ENCODE data around the gene SIGMAR1. TPM values are rescaled to one million over a fixed set of nuclear protein-coding genes. Genes with fewer than 3 reads are reported as not detected.

SIGMAR1 gene
- total RNA-seq, 1 experiment from 2014 or later, result 138 TPM

- H3K4me3 ChIP-seq (ENCODE audit: insufficient read depth, low read depth, low read length), result peak overlapping the region; percentile 69
- peak; percentile 90 for DNase-seq
- H3K27me3 ChIP-seq (ENCODE audit: control insufficient read depth, insufficient read depth, low read length), result no peaks in the 10 kb centered on the region
- H3K36me3 ChIP-seq (replicated peaks; ENCODE audit: control insufficient read depth, insufficient read depth, low read length), result peaks cover 2% of the 10 kb centered on the region; the same call in 1 of the 2 replicates
These were observed 26.9 kb upstream of the SIGMAR1 start for GRCh38 chr9:34664281-34665066.

GRCh38 chr9:34663303-34663605, 25.7 kb upstream of the SIGMAR1 start:
- DNase-seq, result no peak
- H3K27me3 ChIP-seq (ENCODE audit: control insufficient read depth, insufficient read depth, low read length), result no peaks in the 10 kb centered on the region
- H3K4me3 ChIP-seq (ENCODE audit: insufficient read depth, low read depth, low read length), result no peak overlapping the region
- H3K36me3 ChIP-seq (replicated peaks; ENCODE audit: control insufficient read depth, insufficient read depth, low read length), result no peaks in the 10 kb centered on the region; the same call in 1 of the 2 replicates

- Histone ChIP-seq H3K36me3 (replicated peaks; ENCODE audit: control insufficient read depth, insufficient read depth, low read length) (no peaks in the 10 kb centered on the region; the same call in 1 of the 2 replicates), H3K27me3 (ENCODE audit: control insufficient read depth, insufficient read depth, low read length) (no peaks in the 10 kb centered on the region), H3K4me3 (ENCODE audit: insufficient read depth, low read depth, low read length) (no peak within 1 kb of the TSS)
- DNase-seq, result no peak
These were observed 25.1 kb upstream of the SIGMAR1 start, which contains the start of gene CCL27 for GRCh38 chr9:34662526-34663302. Gene CCL27 (minus strand): TSS chr9:34662657. CDS start chr9:34662633, 24 bp downstream.

- H3K36me3 ChIP-seq (replicated peaks; ENCODE audit: control insufficient read depth, insufficient read depth, low read length), result no peaks in the 10 kb centered on the region
- H3K27me3 ChIP-seq (ENCODE audit: control insufficient read depth, insufficient read depth, low read length), result no peaks in the 10 kb centered on the region
- no peak overlapping the region for H3K4me3 ChIP-seq (ENCODE audit: insufficient read depth, low read depth, low read length)
- DNase-seq, result peak; percentile 39
These were observed 22.1 kb upstream of the SIGMAR1 start for GRCh38 chr9:34659592-34660253.

GRCh38 chr9:34658461-34658860, 20.9 kb upstream of the SIGMAR1 start:
- peak; percentile 15 for DNase-seq
- no peak overlapping the region for H3K4me3 ChIP-seq (ENCODE audit: insufficient read depth, low read depth, low read length)
- H3K36me3 ChIP-seq (replicated peaks; ENCODE audit: control insufficient read depth, insufficient read depth, low read length), result no peaks in the 10 kb centered on the region
- H3K27me3 ChIP-seq (ENCODE audit: control insufficient read depth, insufficient read depth, low read length), result no peaks in the 10 kb centered on the region

GRCh38 chr9:34656992-34657391, 19.4 kb upstream of the SIGMAR1 start:
- Histone ChIP-seq H3K36me3 (replicated peaks; ENCODE audit: control insufficient read depth, insufficient read depth, low read length) (no peaks in the 10 kb centered on the region), H3K4me3 (ENCODE audit: insufficient read depth, low read depth, low read length) (no peak overlapping the region), H3K27me3 (ENCODE audit: control insufficient read depth, insufficient read depth, low read length) (no peaks in the 10 kb centered on the region)
- DNase-seq, result peak; percentile 9

GRCh38 chr9:34655394-34655793, 17.8 kb upstream of the SIGMAR1 start:
- no peak overlapping the region for H3K4me3 ChIP-seq (ENCODE audit: insufficient read depth, low read depth, low read length)
- peak; percentile 62 for DNase-seq
- H3K36me3 ChIP-seq (replicated peaks; ENCODE audit: control insufficient read depth, insufficient read depth, low read length), result no peaks in the 10 kb centered on the region
- H3K27me3 ChIP-seq (ENCODE audit: control insufficient read depth, insufficient read depth, low read length), result no peaks in the 10 kb centered on the region

GRCh38 chr9:34654323-34655051, 16.9 kb upstream of the SIGMAR1 start:
- H3K27me3 ChIP-seq (ENCODE audit: control insufficient read depth, insufficient read depth, low read length), result no peaks in the 10 kb centered on the region
- peak; percentile 55 for DNase-seq
- H3K4me3 ChIP-seq (ENCODE audit: insufficient read depth, low read depth, low read length), result no peak overlapping the region
- peaks cover 2% of the 10 kb centered on the region for H3K36me3 ChIP-seq (replicated peaks; ENCODE audit: control insufficient read depth, insufficient read depth, low read length)

GRCh38 chr9:34653151-34654072, 15.8 kb upstream of the SIGMAR1 start:
- DNase-seq, result peak; percentile 75
- H3K4me3 ChIP-seq (ENCODE audit: insufficient read depth, low read depth, low read length), result no peak overlapping the region
- H3K27me3 ChIP-seq (ENCODE audit: control insufficient read depth, insufficient read depth, low read length), result no peaks in the 10 kb centered on the region
- peaks cover 10% of the 10 kb centered on the region for H3K36me3 ChIP-seq (replicated peaks; ENCODE audit: control insufficient read depth, insufficient read depth, low read length)

- no peak overlapping the region for H3K4me3 ChIP-seq (ENCODE audit: insufficient read depth, low read depth, low read length)
These were observed 15.0 kb upstream of the SIGMAR1 start for GRCh38 chr9:34652602-34653000.

GRCh38 chr9:34651876-34652601, 14.5 kb upstream of the SIGMAR1 start, which contains the start of gene IL11RA:
Gene IL11RA (plus strand): TSS chr9:34652185. CDS start chr9:34655218, 3,033 bp downstream.
- DNase-seq, result peak; percentile 100
- peaks cover 15% of the 10 kb centered on the region for H3K36me3 ChIP-seq (replicated peaks; ENCODE audit: control insufficient read depth, insufficient read depth, low read length)
- H3K4me3 ChIP-seq (ENCODE audit: insufficient read depth, low read depth, low read length), result peak within 1 kb of the TSS; percentile 32
- no peaks in the 10 kb centered on the region for H3K27me3 ChIP-seq (ENCODE audit: control insufficient read depth, insufficient read depth, low read length)

More at GRCh38 chr9:34652602-34653000, 15.0 kb upstream of the SIGMAR1 start:
- Histone ChIP-seq H3K36me3 (replicated peaks; ENCODE audit: control insufficient read depth, insufficient read depth, low read length) (peaks cover 15% of the 10 kb centered on the region), H3K27me3 (ENCODE audit: control insufficient read depth, insufficient read depth, low read length) (no peaks in the 10 kb centered on the region)
- DNase-seq, result peak; percentile 33

- DNase-seq, result peak; percentile 28
- H3K36me3 ChIP-seq (replicated peaks; ENCODE audit: control insufficient read depth, insufficient read depth, low read length), result peaks cover 15% of the 10 kb centered on the region
- H3K27me3 ChIP-seq (ENCODE audit: control insufficient read depth, insufficient read depth, low read length), result no peaks in the 10 kb centered on the region
- H3K4me3 ChIP-seq (ENCODE audit: insufficient read depth, low read depth, low read length), result peak overlapping the region; percentile 32
These were observed 13.7 kb upstream of the SIGMAR1 start for GRCh38 chr9:34651321-34651720.

GRCh38 chr9:34650816-34651215, 13.2 kb upstream of the SIGMAR1 start:
- peak; percentile 19 for DNase-seq
- Histone ChIP-seq H3K36me3 (replicated peaks; ENCODE audit: control insufficient read depth, insufficient read depth, low read length) (peaks cover 15% of the 10 kb centered on the region), H3K27me3 (ENCODE audit: control insufficient read depth, insufficient read depth, low read length) (no peaks in the 10 kb centered on the region), H3K4me3 (ENCODE audit: insufficient read depth, low read depth, low read length) (no peak overlapping the region)
